M059J (cell line): ENCODE measurements around the gene CA5A. TPM values are rescaled to one million over a fixed set of nuclear protein-coding genes. Genes with fewer than 3 reads are reported as not detected.

Experiments used
- DNase-seq: peaks from one replicate; pipeline ENCODE4 v3.0.0-alpha.2; 2012; ENCODE audit warnings: low read depth
- total RNA-seq: library from RNA; depleted of rRNA; stranded (reverse); fragments of >200 nt; shearing (Covaris generic); gene quantifications from 2 replicates; pipeline ENCODE4 v1.2.3, GENCODE V29; 2014

CA5A gene
- total RNA-seq, 1 experiment from 2014 or later, result not detected

DNA sequence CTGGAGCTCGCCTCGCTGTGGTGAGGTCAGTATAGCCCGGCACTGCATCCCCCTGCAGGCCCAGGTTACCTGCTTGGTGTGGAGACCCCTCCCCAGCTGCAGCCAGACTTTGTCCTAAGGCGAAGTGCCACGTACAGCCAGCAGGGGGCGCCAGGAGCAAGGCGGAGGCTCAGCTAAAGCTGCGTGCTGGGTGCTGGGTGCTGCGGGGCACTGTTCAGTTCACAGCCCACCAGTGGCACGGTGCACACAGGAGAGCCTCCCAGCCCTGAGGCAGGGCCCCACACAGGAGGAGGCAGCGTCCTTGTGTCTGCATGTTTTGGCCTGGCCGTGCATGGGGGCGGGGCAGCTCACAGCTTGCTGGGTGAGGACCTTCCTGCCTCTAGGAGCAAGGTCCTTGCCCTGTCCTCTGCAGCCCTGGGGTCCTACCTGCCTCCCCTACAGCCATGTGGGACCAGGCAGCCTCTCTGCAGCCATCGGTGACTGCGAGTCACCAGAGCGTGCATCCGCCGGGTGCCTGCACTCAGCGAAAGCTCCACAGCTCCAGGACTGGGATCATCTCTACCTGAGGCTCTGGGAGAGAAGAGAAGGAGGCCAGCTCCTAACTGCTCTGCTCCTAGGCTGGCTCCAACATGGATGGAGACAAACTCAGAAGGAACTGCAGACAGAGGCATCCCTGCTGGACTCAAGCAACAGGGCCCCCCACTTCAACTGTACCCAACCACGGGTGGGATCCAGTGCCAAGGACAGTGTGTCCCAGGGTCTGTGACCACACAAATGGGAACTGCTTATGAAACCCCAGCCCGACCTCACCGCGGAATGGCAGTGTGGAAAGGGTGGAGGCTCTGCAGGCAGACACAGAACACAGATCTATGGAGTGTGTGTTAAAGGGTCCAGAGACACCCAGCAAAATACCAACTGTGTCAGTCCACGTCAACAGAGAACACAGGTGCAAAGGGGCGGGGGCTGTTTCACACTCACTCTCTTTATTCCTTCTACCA lies 86.0 kb downstream of the CA5A start:
- no peak for DNase-seq

DNA sequence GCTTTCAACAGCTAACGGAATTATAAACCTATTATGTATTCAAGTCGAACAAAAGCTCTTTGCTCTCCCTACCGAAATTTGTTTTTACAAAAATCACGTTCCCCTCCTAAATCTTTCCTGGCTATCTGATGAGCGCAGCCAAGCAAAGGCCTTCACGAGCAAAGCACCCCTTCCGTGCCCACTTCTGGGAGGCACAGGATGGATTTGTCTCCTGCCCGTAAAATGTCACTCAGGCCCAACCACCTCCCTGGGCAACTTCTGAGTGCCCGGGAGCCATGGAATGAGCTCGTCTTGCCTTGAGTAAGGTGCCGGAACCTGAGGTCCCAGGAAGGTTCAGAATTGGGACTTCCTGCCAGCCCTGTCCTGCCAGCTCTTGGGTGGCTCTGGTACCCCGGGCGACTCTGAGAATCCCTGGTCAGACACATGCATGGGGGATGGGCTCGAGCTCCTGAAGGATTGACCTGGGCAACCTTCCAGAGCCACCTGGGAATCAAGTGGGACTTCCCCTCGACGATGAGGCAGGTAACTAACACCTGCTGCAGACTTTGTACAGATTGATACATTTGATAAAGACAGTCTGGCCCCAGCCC lies 86.8 kb downstream of the CA5A start:
- DNase-seq, result no peak

DNA sequence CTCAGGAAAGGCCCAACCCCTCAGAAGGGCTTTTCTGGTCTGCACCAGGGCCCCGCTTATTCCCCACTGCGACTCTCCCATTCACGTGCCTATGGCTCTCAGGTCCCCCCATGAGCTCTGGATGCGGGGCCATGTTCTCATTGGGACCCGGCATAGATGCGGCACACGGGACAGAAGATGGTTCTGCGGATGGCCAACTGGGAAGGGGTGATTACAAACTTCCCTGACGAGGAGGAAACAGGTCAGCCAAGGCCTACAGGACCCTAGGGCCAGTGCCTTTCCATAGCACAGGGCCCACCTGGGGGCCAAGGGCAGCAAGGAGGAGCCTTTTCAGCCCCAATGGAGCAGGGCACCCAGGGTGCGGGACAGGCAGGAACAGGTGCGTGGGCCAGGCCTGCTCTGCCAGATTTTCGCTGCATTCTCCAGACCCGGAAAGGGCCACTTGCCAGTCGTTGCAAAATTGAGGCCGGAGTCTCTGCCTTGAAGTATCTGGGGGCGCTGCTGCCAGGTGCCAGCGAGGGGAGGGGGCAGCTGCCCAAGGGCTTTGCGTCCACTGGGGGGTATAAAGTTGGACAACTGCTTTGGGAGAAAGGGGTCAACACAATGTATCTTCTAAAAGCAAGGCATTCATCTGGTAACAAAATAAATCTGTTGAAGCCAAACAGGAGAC lies 87.5 kb downstream of the CA5A start:
- no peak for DNase-seq

DNA sequence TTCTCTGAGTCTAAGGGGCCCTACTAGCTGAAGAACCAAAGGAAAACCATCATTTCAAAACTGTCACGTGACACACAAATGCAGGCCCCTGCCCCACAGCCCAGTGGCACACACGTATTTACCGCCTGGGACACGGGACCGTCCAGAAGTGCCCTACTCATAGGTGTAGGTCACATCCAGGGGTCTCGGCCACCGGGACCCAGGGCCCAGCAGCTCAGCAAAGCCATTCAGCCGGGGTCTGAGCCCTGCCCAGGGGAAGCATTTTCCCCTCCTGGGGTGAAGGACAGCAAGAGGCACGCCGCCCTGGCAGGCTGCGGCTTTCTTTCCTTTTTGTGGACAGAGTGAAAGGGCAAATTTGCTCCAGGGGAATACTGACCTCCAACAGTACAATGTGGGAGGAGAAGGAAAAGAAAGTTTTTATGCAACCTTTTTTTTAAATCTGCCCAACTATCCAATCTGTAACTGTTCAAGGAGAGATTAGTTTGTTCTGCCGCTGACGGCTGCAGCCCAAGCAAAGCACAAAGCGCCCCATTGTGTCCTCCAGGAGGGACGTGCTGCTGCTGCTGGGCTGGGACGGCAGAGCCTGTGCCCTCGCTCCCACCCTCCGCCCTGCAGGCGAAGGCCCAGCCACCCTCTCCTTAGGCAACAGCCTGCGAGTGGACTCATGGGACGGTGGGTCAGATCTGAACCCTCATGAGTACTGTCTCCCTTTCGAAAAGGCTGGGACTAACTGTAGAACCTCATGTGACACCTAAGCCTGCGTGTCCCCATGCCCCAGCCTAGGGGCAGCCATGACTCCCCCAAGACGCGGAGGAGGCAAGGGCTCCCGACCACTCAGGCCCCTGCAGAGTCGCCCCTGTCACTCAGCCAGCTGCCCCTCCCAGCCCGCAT lies 88.3 kb downstream of the CA5A start:
- no peak for DNase-seq

DNA sequence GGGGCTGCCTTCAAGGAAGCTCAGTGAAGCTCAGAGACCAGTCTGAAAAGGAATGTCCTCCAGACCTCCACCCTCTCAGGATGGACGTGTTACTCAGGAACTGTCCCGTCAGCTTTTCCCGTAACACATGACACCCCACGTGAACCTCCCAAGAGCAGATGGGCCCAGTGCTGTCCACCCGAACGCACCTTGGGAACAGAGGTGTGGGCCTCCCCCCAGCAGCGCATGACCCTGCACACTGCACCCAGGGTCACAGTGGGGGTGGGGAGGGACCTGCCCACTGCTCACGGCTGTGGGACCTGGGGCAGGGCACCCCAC lies 88.9 kb downstream of the CA5A start:
- no peak for DNase-seq

DNA sequence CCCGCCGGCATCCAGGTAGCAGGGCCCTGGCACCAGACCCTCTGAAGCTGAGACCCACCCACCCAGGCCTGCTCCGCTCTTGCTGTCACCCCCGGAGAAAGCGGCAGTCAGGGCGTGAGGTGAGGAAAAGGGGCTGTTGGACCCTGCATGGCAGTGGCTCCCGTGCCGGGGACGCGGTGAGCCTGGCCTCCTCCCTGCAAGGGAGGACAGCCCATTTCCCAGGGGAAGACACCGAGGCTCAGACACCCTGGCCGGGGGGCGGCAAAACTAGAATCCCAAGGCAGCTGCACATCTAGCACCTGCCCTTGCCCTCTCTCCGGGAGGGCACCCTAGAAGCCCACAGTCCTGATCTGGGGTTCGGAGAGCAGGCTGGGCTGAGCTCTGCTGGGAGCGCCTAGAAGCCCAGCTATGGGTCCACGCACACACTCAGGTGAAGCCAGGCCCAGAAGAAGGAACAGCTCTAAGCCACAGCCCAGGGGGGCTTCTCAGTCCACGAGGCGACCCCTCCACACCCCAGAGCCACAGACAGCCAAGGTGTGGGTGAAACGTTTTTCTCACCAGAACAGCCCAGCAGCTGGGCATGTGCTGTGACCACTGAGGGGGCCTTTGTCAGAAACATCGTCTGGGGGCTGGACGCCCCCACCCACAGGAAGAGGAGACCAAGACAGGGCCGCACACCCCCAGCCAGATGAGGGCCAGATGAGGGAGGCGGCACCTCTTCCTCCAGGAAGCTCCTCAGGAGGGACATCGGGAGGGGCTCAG lies 89.4 kb downstream of the CA5A start:
- no peak for DNase-seq

DNA sequence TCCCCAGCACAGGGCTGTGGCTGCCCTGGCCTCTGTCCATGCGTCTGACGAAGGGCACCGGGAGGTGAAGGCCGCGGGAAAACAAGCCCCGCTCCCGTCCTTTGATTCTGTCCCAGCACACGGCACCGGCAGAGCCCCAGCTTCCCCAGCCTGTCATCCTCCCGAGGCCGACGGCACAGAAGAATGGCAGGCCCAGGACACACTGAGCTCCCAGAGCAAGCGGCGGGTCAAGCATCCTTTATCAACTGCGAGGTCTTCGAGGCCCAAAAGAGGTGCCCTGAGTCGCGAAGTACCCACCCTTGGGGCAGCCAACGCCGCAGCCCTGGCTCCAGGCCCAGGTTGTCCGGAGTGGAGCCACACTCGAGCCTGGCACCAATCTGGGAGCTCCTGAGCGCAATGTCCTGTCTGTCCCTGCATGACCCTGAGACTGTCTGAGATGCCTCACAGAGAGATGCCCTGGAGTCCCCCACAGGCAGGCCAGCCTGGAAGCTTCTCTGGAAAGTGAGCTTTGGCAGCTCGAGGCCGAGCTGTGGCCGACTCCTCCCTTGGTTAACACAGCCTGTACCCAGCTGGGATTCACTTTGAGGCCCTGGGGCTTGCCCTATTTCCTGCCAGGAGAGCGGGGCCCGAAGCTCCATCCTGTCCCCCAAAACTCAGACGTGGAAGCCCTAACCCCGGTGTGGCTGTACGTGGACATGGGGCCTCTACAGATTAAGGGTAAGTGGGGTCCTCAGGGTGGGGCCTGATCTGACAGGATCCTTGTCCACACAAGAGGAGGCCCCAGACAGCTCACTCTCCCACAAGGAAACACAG lies 90.3 kb downstream of the CA5A start:
- DNase-seq, result no peak

DNA sequence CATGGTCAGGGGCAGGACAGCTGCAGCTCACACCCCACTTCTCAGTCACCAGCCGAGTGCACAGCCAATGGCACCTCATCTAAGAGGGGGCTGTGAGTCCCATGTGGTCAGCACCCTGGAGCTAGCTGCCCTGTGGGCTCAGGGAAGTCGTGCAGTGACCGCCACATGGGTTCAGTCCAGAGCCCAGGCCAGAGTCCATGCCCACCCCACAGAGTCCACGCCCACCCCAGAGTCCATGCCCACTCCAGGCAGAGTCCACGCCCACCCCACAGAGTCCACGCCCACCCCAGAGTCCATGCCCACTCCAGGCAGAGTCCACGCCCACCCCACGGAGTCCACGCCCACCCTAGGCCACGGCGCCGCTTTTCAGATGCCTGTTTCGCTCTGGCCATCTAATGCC lies 91.1 kb downstream of the CA5A start:
- DNase-seq, result no peak

DNA sequence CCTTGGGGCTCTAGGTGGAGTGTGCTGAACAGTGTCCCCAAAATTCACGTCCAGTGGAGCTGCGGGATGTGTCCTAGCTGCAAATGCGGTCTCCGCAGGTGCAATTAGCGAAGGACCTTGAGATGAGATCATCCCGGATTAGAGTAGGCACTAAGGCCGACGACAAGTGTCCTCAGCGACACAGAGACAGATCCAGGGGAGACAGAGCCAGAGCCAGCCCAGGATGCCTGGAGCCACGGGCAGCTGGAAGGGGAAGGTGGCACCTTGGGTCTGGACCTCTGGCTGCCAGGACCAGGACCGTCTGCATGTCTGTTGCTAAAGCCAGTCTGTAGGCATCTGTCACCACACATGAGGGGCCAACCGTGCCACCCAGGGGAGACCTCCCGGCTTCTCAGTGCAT lies 91.5 kb downstream of the CA5A start:
- no peak for DNase-seq

DNA sequence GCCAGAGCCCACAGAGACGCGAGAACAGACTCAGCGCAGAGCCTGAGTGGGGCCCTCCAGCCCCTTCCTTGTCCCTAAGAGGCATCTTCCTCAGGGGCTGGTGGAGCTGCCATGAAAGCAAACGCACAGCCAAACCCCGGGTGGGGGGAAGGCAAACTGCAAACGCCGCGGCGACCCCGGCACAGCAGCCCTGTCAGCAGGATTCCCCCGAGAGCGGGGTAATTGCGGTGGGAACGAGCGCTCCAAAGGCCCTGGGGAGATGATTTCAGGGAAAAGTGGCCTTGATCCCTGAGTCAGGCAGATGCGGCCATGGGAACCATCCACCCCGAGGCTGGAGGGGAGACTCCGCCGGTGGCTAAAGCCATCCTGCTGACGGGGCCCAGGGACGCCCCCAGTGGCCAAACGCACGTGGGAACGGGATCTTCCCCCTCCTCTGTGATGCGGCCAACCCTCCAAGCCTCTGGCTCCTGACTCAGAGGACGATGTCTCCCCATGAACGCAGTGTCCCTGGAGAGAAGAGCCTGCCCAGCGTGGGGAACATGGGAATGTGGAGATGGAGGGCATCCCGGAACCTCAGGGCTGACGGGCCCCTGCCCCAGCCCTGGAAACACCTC lies 92.1 kb downstream of the CA5A start:
- DNase-seq, result no peak

DNA sequence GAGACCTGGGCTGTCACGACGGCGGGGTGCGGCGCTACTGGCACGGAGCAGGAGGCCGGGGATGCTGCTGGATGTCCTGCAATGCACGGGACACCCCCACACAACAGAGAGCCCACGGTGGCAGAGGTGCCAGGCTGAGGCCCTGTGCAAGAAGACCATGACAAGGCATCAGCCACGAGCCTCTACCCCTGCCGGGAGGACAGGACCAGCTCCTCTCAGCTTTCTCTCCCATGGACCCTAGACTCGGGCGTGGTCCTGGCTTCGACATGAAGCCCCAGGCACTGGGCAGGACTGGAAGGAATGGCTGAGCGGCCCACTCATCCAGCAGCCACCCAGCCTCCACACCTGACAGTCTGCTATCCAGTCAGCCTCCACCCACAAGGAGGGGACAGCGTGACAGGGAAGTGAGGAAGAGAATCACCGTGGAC lies 92.6 kb downstream of the CA5A start:
- no peak for DNase-seq

DNA sequence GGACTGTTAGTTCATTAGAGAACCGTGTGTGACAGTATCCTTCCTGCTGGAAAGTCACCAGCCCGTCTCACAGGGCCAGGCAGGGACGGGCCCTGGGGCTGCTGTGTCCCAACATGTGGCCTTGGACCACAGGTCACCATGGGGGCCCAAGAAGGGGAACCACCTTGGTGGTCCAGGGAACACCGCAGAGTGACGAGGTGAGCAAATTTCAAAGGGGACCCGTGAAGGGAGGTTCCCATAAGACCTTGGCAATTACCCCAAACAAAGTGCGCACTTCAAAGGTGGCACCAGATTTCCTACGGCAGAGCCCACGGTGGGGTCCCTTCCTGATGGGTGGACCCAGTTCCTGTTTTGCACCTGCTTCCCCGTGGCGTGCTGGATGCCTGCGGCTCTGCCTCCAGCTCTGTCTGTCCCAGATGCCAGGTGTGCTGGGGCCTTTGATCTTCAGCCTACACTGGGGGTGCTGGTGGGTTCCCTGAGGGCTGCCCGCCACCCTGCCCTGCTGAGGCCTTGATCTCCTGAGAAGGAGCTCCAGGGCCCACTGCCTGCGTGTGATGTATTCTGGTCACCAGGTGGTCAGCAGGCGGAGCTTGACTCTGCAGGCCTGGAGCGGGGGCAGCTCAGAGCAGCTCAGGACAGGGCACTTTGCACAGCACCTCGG lies 94.0 kb downstream of the CA5A start:
- no peak for DNase-seq

DNA sequence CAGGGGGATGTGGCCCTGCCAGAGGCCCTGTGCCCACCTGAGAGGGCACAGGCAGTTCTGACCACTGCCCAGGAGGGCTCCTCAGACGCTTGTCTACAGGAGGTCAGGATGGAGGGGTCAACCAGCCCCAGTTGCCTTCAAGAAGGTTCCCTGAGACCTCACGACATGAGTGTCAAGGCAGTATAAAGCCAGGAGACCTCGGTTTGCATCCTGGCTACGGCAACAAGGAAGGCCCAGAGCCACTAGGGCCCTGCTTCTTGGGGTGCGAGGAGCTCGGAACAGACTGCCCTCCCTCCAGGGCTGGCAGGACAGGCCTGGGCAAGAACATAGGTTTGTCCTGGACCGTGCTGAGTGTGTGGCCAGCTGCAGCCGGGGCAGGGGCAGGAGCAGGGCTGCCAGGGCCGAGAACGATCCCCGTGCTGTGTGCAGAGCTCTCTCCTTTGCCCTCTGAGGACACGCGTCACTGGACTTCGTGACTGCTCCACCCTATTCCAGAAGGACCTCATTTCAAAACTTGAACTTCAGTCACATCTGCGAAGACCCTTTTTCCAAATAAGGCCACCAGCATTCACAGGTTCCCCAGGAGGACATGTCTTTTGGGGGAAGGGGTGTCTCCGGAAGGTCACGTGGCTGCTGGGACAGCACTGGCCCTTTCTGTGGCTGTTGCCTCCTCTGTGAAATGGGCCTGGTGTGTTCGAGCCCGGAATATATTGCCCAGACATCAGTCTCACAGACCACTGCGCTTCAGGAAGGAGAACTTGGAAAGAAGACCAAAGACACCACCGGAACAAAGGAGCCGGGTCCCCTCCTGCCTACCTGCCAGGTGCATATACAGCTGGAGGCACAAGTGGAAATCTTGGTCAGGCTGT lies 94.8 kb downstream of the CA5A start:
- DNase-seq, result no peak

DNA sequence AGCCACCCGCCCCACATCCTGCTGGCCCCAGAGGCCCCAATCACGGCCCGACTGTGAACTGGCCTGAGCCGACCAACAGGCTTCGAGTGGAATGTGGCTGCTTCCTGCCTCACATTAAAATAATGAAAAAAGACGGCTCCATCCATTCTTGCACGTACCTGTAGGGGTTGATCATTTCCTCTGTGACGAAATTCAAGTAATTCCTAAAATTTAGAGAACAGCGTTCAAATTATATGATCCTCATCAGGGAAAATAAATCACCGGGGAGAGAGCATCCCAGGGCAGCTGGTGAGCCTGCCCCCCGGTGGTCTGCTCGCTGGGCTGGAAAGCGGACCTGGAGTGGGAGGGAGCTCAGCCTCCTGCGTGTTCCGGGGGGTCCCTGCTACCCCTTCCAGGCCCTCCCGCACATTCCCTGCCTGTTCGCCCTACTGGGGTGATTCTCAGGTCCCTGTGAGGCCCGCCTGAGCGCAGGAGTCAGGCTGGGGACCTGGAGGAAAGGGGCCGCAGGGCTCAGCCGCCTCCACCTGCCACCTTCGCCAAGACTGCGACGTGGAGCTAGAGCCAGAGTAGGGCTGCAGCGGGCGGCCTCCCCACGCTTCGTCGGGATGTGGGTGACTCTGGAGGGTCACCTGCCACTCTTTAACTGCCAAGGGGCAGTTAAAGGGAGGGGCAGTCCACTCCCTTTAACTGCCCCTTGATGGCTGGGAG lies 95.9 kb downstream of the CA5A start:
- no peak for DNase-seq

DNA sequence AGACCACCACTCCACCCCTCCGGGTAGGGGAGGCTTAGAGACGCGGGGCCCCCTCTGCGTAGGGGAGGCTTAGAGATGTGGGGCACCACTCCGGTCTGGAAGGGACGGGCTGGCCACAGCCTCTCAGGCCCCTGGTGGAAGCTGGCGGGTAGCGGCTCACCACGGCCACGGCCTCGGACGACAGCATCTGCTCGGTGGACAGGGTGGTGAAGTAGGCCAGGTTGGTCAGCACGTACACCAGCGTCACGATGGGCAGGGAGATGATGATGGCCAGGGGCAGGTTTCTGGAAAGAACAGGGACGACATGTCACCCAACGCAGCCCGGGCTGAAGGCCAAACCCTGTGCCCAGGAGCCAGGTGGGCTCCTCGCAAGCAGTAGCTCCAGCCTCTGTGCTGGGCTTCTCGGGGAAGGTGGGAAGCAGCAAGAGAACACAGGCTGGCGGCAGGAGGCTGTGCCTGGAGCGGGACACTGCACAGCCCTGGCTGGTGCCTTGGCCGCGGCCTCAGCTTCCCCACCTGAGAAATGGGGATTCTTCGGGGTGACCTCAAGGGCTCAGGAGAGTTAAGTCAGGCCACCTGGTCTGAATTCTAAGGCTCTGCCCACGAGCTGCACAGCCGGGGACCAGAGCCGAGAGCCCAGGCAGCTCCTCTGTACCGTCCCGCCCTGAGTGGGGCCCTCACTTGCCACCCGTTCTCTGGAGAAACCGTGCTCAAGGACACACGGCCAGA lies 96.6 kb downstream of the CA5A start:
- DNase-seq, result no peak

DNA sequence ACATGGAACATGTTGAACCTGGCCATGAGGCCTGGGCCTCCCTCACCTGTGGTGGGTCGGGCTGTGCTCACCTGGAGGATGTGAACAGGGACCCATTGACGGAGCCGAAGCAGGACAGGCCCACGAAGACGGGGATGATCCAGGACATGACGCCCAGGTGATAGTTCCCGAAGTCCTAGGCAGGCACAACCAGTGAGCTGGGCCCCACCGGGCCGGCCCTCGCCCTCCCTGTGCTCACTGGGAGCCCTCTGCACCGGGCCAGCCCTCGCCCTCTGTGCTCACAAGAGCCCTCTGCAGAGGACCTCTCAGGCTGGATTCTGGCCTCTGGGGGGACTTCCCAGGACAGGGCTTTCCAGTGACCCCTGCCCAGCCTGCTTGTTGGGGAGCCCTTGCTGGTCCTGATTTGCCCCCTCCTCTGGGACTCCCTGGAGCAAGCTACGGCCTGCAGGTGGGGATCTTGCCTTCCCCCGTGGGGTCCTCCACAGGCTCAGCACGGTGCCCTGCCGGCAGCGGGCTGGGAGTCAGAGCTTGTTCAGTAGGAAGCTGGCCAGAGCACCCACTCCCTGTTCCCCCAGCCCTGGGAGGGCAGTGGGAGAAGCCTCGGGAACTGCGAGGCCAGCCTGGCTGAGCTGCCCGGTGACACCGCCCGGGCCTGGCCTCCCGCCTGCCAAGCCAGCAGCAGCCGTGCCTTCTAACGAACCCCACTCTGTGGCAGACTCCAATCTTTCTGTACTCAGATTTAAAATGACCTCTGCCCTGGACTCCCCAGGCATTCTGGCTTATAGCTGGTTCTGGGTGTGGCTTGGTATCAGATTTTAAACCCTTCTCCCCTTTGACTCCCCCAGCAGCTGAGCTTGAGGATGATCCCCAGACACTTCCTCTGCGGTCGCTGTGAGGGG lies 97.4 kb downstream of the CA5A start:
- no peak for DNase-seq
